ENCODE data around the gene KSR2.

- no peak for TF ChIP-seq CTCF (IDR thresholded peaks at IDR 0.05)
- TF ChIP-seq POLR2A (IDR thresholded peaks at IDR 0.05): no peak
These were observed 467.5 kb downstream of the KSR2 start for GRCh38 chr12:117501076-117501869.

Data from testis (tissue), 2 donors.